Stomach smooth muscle (tissue), 2 donors: ENCODE results near the gene RTN4R.

Source experiments
- H3K27ac ChIP-seq: one replicate; pipeline ENCODE4 v1.7.0; 2013; ENCODE audit warnings: mild to moderate bottlenecking, low read length, inconsistent platforms
- H3K27me3 ChIP-seq, 2 donors: one replicate each; pipeline ENCODE4 v1.7.0; 2013; ENCODE audit warnings: low read length in 2 of 2; ENCODE audit not compliant: insufficient read depth in 2 of 2, control insufficient read depth in 1 of 2
- H3K36me3 ChIP-seq, 2 donors: one replicate each; pipeline ENCODE4 v1.7.0; 2013; ENCODE audit warnings: low read length in 2 of 2; ENCODE audit not compliant: control insufficient read depth in 2 of 2, insufficient read depth in 2 of 2
- H3K4me1 ChIP-seq: one replicate; pipeline ENCODE4 v1.7.0; 2013; ENCODE audit warnings: low read length; ENCODE audit not compliant: control insufficient read depth, insufficient read depth
- H3K4me3 ChIP-seq, 2 donors: one replicate each; pipeline ENCODE4 v1.7.0; 2013; ENCODE audit warnings: low read length in 2 of 2
- H3K9ac ChIP-seq, 2 donors: one replicate each; pipeline ENCODE4 v1.7.0; 2013; ENCODE audit warnings: low read length in 2 of 2, mild to moderate bottlenecking in 1 of 2
- H3K9me3 ChIP-seq, 2 donors: one replicate each; pipeline ENCODE4 v1.7.0; 2013; ENCODE audit warnings: low read length in 2 of 2; ENCODE audit not compliant: control insufficient read depth in 2 of 2
- donor health status: healthy.
- donor health status: Pancreatic carcinoma.

Gene RTN4R

GRCh38 chr22:20199413-20199842 is 68.7 kb downstream of the RTN4R start:
- peaks cover 13% of the 10 kb centered on the region for H3K4me1 ChIP-seq
- H3K9me3 ChIP-seq = no peaks in the 10 kb centered on the region
- no peak overlapping the region for H3K9ac ChIP-seq
- no peaks in the 10 kb centered on the region for H3K36me3 ChIP-seq
- no peak overlapping the region for H3K27ac ChIP-seq
- H3K27me3 ChIP-seq = peaks cover 0 to 3% of the 10 kb centered on the region in 2 donors
- H3K4me3 ChIP-seq = no peak overlapping the region

- peaks cover 0 to 3% of the 10 kb centered on the region in 2 donors for H3K27me3 ChIP-seq
- H3K4me1 ChIP-seq = peaks cover 8% of the 10 kb centered on the region
- no peak overlapping the region for H3K27ac ChIP-seq
- no peaks in the 10 kb centered on the region for H3K36me3 ChIP-seq
- H3K9ac ChIP-seq = no peak overlapping the region
- H3K4me3 ChIP-seq = no peak overlapping the region
- no peaks in the 10 kb centered on the region for H3K9me3 ChIP-seq
Observed at GRCh38 chr22:20198557-20199319, 69.4 kb downstream of the RTN4R start.

GRCh38 chr22:20197407-20198030 is 70.6 kb downstream of the RTN4R start:
- Histone ChIP-seq H3K36me3 (no peaks in the 10 kb centered on the region), H3K9ac (no peak overlapping the region), H3K27ac (no peak overlapping the region), H3K9me3 (no peaks in the 10 kb centered on the region), H3K4me1 (no peaks in the 10 kb centered on the region), H3K27me3 (peaks cover 0 to 3% of the 10 kb centered on the region in 2 donors), H3K4me3 (no peak overlapping the region)

- Histone ChIP-seq H3K36me3 (no peaks in the 10 kb centered on the region), H3K9ac (no peak overlapping the region), H3K27ac (no peak overlapping the region), H3K4me1 (no peaks in the 10 kb centered on the region), H3K9me3 (no peaks in the 10 kb centered on the region), H3K4me3 (no peak overlapping the region), H3K27me3 (no peaks in the 10 kb centered on the region)
Observed at GRCh38 chr22:20196094-20196842, 71.8 kb downstream of the RTN4R start.

- Histone ChIP-seq H3K9ac (no peak overlapping the region), H3K4me1 (no peaks in the 10 kb centered on the region), H3K27me3 (no peaks in the 10 kb centered on the region), H3K36me3 (no peaks in the 10 kb centered on the region), H3K9me3 (no peaks in the 10 kb centered on the region), H3K27ac (no peak overlapping the region), H3K4me3 (no peak overlapping the region)
Observed at GRCh38 chr22:20194681-20195593, 73.2 kb downstream of the RTN4R start.

- no peaks in the 10 kb centered on the region for H3K9me3 ChIP-seq
- no peak overlapping the region for H3K9ac ChIP-seq
- H3K27me3 ChIP-seq = no peaks in the 10 kb centered on the region
- H3K4me1 ChIP-seq = no peaks in the 10 kb centered on the region
- H3K4me3 ChIP-seq = no peak overlapping the region
- H3K36me3 ChIP-seq = no peaks in the 10 kb centered on the region
- no peak overlapping the region for H3K27ac ChIP-seq
Observed at GRCh38 chr22:20193761-20194494, 74.2 kb downstream of the RTN4R start.

GRCh38 chr22:20192972-20193760 is 75.0 kb downstream of the RTN4R start:
- Histone ChIP-seq H3K27me3 (no peaks in the 10 kb centered on the region), H3K9me3 (no peaks in the 10 kb centered on the region), H3K9ac (no peak overlapping the region), H3K4me1 (no peaks in the 10 kb centered on the region), H3K27ac (no peak overlapping the region), H3K36me3 (no peaks in the 10 kb centered on the region), H3K4me3 (no peak overlapping the region)

- Histone ChIP-seq H3K27me3 (no peaks in the 10 kb centered on the region), H3K4me1 (no peaks in the 10 kb centered on the region), H3K27ac (no peak overlapping the region), H3K9ac (no peak overlapping the region), H3K36me3 (no peaks in the 10 kb centered on the region), H3K4me3 (no peak overlapping the region), H3K9me3 (no peaks in the 10 kb centered on the region)
Observed at GRCh38 chr22:20192293-20192971, 75.7 kb downstream of the RTN4R start.

- H3K4me3 ChIP-seq = no peak overlapping the region
- H3K9me3 ChIP-seq = no peaks in the 10 kb centered on the region
- no peaks in the 10 kb centered on the region for H3K4me1 ChIP-seq
- H3K9ac ChIP-seq = no peak overlapping the region
- H3K27ac ChIP-seq = no peak overlapping the region
- no peaks in the 10 kb centered on the region for H3K36me3 ChIP-seq
- no peaks in the 10 kb centered on the region for H3K27me3 ChIP-seq
Observed at GRCh38 chr22:20191803-20192202, 76.3 kb downstream of the RTN4R start.
